ENCODE data around the gene SLC5A9. TPM values are rescaled to one million over a fixed set of nuclear protein-coding genes. Genes with fewer than 3 reads are reported as not detected.
A peak's percentile ranks its signal among the peaks of the same experiment; 100 is the strongest.

Gene SLC5A9
- polyA plus RNA-seq, 1 donor, result 133 TPM

DNA sequence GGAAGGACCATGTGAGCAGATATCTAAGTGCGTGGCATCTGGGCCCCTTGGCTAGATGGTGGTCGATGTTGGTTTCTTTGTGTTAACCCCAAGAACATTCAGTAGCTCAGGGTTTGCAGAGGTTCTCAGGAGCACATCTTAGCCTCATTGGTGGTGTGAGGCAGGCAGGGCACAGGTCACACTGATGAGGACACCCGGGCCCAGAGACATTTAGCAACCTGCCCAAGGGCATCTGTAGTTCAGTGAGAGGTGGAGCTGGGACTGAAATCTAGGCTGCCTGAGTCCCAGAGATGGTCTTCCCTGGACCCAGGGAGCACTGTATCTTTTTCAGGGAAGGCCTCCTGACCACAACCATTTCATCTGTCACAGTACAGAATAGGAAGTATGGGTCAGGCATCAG lies 859 bp upstream of the SLC5A9 start:
- Histone ChIP-seq H3K36me3 (ENCODE audit: control insufficient read depth, insufficient read depth, low read length) (peaks cover 12% of the 10 kb centered on the region), H3K9me3 (ENCODE audit: control insufficient read depth, low read depth, low read length) (no peaks in the 10 kb centered on the region), H3K4me1 (ENCODE audit: control insufficient read depth, insufficient read depth, low read length) (peaks cover 46% of the 10 kb centered on the region), H3K27me3 (ENCODE audit: control insufficient read depth, insufficient read depth, low read length) (no peaks in the 10 kb centered on the region), H3K4me3 (ENCODE audit: low read length) (no peak overlapping the region), H3K27ac (ENCODE audit: low read length) (peak overlapping the region; percentile 93)
- no peak for DNase-seq
- no CpG with 5 or more reads among the region's 3 CpGs for WGBS (ENCODE audit: insufficient coverage, low lambda C conversion rate)

DNA sequence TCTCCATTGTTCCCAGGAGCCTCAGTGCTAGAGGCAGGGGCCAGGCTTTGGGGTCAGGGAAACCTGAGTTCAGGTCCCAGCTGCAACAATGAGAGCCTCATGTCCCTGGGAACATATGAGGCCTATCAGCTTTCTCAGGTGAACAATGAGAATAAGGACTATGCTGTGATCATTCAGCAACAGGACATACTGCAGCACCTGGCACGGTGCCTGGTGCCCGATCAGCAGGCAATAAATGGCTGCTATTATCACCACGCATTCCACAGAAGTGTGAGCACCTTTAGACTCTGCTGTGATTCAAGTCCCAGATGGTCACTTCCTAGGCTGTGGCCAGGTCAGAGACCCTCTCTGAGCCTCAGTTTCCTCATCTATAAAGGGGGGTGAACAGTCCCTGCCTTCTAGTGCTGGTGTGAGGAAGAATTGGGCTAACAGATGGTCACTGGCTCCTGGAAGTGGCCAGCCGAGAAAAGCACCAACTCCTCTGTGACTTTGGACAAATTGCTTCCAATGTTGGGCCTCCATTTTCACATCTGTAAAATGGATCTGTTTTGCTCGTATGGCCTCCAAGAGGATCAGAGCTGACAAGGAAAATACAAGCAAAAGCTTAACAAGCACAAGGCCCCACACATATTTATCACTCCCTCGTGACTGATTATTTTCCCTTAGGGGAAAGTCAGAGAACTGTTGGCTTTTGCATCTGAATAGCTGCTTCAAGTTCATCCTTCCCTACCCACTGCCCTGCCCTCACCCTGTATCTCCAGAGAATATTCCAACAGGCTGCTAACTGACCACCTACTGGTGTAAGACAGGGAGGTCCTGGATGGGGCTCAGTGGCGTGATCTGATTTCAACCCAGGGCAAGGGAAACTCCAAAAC lies 1.1 kb downstream of the SLC5A9 start:
- no peaks in the 10 kb centered on the region for H3K9me3 ChIP-seq (ENCODE audit: control insufficient read depth, low read depth, low read length)
- DNase-seq, result peak; percentile 85 to 91
- H3K4me1 ChIP-seq (ENCODE audit: control insufficient read depth, insufficient read depth, low read length), result peaks cover 49% of the 10 kb centered on the region
- H3K36me3 ChIP-seq (ENCODE audit: control insufficient read depth, insufficient read depth, low read length), result peaks cover 17% of the 10 kb centered on the region
- H3K27ac ChIP-seq (ENCODE audit: low read length), result peak overlapping the region; percentile 93
- no peaks in the 10 kb centered on the region for H3K27me3 ChIP-seq (ENCODE audit: control insufficient read depth, insufficient read depth, low read length)
- no CpG with 5 or more reads among the region's 7 CpGs for WGBS (ENCODE audit: insufficient coverage, low lambda C conversion rate)
- H3K4me3 ChIP-seq (ENCODE audit: low read length), result peak overlapping the region; percentile 45

- no peak for DNase-seq
- Histone ChIP-seq H3K27me3 (ENCODE audit: control insufficient read depth, insufficient read depth, low read length) (no peaks in the 10 kb centered on the region), H3K4me3 (ENCODE audit: low read length) (no peak overlapping the region), H3K9me3 (ENCODE audit: control insufficient read depth, low read depth, low read length) (no peaks in the 10 kb centered on the region), H3K36me3 (ENCODE audit: control insufficient read depth, insufficient read depth, low read length) (peaks cover 29% of the 10 kb centered on the region), H3K27ac (ENCODE audit: low read length) (no peak overlapping the region), H3K4me1 (ENCODE audit: control insufficient read depth, insufficient read depth, low read length) (peaks cover 49% of the 10 kb centered on the region)
- no CpG with 5 or more reads among the region's 6 CpGs for WGBS (ENCODE audit: insufficient coverage, low lambda C conversion rate)
Observed at GRCh38 chr1:48224791-48225190, 2.3 kb downstream of the SLC5A9 start.

GRCh38 chr1:48225579-48225978 lies 3.1 kb downstream of the SLC5A9 start:
- Histone ChIP-seq H3K9me3 (ENCODE audit: control insufficient read depth, low read depth, low read length) (no peaks in the 10 kb centered on the region), H3K27ac (ENCODE audit: low read length) (no peak overlapping the region), H3K27me3 (ENCODE audit: control insufficient read depth, insufficient read depth, low read length) (no peaks in the 10 kb centered on the region), H3K4me3 (ENCODE audit: low read length) (no peak overlapping the region), H3K36me3 (ENCODE audit: control insufficient read depth, insufficient read depth, low read length) (peaks cover 37% of the 10 kb centered on the region), H3K4me1 (ENCODE audit: control insufficient read depth, insufficient read depth, low read length) (peaks cover 49% of the 10 kb centered on the region)
- 100% methylated on average over 2 of the region's 6 CpGs for WGBS (ENCODE audit: insufficient coverage, low lambda C conversion rate)
- no peak for DNase-seq

DNA sequence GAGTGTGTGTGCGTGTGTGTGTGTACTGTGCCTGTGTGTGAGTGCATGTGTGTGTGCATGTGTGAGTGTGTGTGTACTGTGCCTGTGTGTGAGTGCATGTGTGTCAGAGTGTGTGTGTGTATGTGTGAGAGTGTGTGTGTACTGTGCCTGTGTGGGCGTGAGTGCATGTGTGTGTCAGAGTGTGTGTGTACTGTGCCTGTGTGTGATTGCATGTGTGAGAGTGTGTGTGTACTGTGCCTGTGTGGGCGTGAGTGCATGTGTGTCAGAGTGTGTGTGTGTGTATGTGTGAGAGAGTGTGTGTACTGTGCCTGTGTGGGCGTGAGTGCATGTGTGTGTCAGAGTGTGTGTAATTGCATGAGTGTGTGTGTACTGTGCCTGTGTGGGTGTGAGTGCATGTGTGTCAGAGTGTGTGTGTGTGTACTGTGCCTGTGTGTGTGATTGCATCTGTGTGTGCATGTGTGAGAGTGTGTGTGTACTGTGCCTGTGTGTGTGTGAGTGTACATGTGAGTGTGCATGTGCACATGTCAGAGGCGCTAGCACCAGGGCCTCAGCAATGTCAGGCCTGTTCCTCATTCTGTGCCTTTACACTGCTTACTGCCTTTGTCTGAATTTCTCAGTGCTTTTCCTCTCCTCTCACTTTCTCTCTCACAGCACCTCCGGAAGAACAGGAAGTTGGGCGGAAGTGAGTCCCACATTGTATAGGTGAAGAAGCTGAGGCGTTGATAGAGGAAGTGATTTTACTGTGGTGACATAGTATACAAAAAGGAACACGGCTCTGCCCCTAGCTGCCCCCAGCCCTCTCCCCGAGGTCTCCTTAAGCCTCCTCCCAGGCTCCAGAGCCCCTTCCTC lies 4.9 kb downstream of the SLC5A9 start:
- Histone ChIP-seq H3K27ac (ENCODE audit: low read length) (no peak overlapping the region), H3K4me1 (ENCODE audit: control insufficient read depth, insufficient read depth, low read length) (peaks cover 34% of the 10 kb centered on the region), H3K4me3 (ENCODE audit: low read length) (no peak overlapping the region), H3K9me3 (ENCODE audit: control insufficient read depth, low read depth, low read length) (no peaks in the 10 kb centered on the region), H3K36me3 (ENCODE audit: control insufficient read depth, insufficient read depth, low read length) (peaks cover 55% of the 10 kb centered on the region), H3K27me3 (ENCODE audit: control insufficient read depth, insufficient read depth, low read length) (no peaks in the 10 kb centered on the region)
- DNase-seq, result no peak
- 80% methylated on average over 1 of the region's 10 CpGs for WGBS (ENCODE audit: insufficient coverage, low lambda C conversion rate)

GRCh38 chr1:48228156-48228555 lies 5.6 kb downstream of the SLC5A9 start:
- no peak overlapping the region for H3K27ac ChIP-seq (ENCODE audit: low read length)
- no peaks in the 10 kb centered on the region for H3K9me3 ChIP-seq (ENCODE audit: control insufficient read depth, low read depth, low read length)
- H3K4me1 ChIP-seq (ENCODE audit: control insufficient read depth, insufficient read depth, low read length), result peaks cover 32% of the 10 kb centered on the region
- 67% methylated on average over 1 of the region's 5 CpGs for WGBS (ENCODE audit: insufficient coverage, low lambda C conversion rate)
- peaks cover 57% of the 10 kb centered on the region for H3K36me3 ChIP-seq (ENCODE audit: control insufficient read depth, insufficient read depth, low read length)
- no peak for DNase-seq
- H3K4me3 ChIP-seq (ENCODE audit: low read length), result no peak overlapping the region
- no peaks in the 10 kb centered on the region for H3K27me3 ChIP-seq (ENCODE audit: control insufficient read depth, insufficient read depth, low read length)

DNA sequence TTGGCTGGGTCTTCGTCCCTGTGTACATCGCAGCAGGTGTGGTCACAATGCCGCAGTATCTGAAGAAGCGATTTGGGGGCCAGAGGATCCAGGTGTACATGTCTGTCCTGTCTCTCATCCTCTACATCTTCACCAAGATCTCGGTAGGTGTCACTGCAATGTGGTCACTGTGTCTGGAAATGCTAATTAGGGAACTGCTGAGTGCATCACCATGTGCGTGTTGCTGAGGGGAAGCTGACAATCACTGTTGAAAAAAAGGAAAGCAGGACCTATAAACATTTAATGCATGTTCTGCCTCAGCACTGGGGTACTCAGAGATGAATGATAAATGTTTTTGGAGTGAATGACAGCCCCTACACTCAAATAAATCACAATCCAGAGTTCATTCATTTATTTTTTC lies 6.8 kb downstream of the SLC5A9 start:
- no peak overlapping the region for H3K4me3 ChIP-seq (ENCODE audit: low read length)
- peaks cover 20% of the 10 kb centered on the region for H3K4me1 ChIP-seq (ENCODE audit: control insufficient read depth, insufficient read depth, low read length)
- H3K27me3 ChIP-seq (ENCODE audit: control insufficient read depth, insufficient read depth, low read length), result no peaks in the 10 kb centered on the region
- no peak overlapping the region for H3K27ac ChIP-seq (ENCODE audit: low read length)
- no peaks in the 10 kb centered on the region for H3K9me3 ChIP-seq (ENCODE audit: control insufficient read depth, low read depth, low read length)
- WGBS (ENCODE audit: insufficient coverage, low lambda C conversion rate), result no CpG with 5 or more reads among the region's 6 CpGs
- no peak for DNase-seq
- peaks cover 67% of the 10 kb centered on the region for H3K36me3 ChIP-seq (ENCODE audit: control insufficient read depth, insufficient read depth, low read length)

DNA sequence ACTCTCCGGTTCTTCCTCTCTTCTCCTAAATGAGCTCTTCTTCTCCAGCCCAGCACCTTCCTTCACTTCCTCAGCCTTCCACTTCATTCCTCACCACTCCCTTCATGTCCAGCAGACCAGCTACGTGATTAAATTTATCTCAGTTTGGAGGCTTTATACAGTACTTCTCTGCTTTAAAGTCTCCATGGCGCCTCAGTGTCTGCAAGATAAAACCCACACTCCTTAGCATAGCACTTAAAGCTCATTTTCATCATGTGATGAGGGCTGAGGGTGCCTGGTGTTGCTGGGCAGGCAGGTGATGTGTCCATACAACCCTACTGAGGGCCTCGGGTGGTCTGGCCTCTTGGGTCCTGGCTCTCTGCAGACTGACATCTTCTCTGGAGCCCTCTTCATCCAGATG lies 7.7 kb downstream of the SLC5A9 start:
- no peak for DNase-seq
- Histone ChIP-seq H3K9me3 (ENCODE audit: control insufficient read depth, low read depth, low read length) (no peaks in the 10 kb centered on the region), H3K27me3 (ENCODE audit: control insufficient read depth, insufficient read depth, low read length) (no peaks in the 10 kb centered on the region), H3K36me3 (ENCODE audit: control insufficient read depth, insufficient read depth, low read length) (peaks cover 71% of the 10 kb centered on the region), H3K4me1 (ENCODE audit: control insufficient read depth, insufficient read depth, low read length) (peaks cover 11% of the 10 kb centered on the region), H3K27ac (ENCODE audit: low read length) (no peak overlapping the region), H3K4me3 (ENCODE audit: low read length) (no peak overlapping the region)
- WGBS (ENCODE audit: insufficient coverage, low lambda C conversion rate), result no CpG with 5 or more reads among the region's 4 CpGs

GRCh38 chr1:48232722-48233121 lies 10.2 kb downstream of the SLC5A9 start:
- Histone ChIP-seq H3K4me3 (ENCODE audit: low read length) (no peak overlapping the region), H3K27me3 (ENCODE audit: control insufficient read depth, insufficient read depth, low read length) (no peaks in the 10 kb centered on the region), H3K27ac (ENCODE audit: low read length) (no peak overlapping the region), H3K9me3 (ENCODE audit: control insufficient read depth, low read depth, low read length) (no peaks in the 10 kb centered on the region), H3K36me3 (ENCODE audit: control insufficient read depth, insufficient read depth, low read length) (peaks cover 85% of the 10 kb centered on the region), H3K4me1 (ENCODE audit: control insufficient read depth, insufficient read depth, low read length) (no peaks in the 10 kb centered on the region)
- no peak for DNase-seq
- WGBS (ENCODE audit: insufficient coverage, low lambda C conversion rate), result 92% methylated on average over 1 of the region's 1 CpG

GRCh38 chr1:48233666-48234485 lies 11.4 kb downstream of the SLC5A9 start:
- no peak overlapping the region for H3K4me3 ChIP-seq (ENCODE audit: low read length)
- WGBS (ENCODE audit: insufficient coverage, low lambda C conversion rate), result 100% methylated on average over 1 of the region's 12 CpGs
- no peaks in the 10 kb centered on the region for H3K27me3 ChIP-seq (ENCODE audit: control insufficient read depth, insufficient read depth, low read length)
- DNase-seq, result no peak
- H3K9me3 ChIP-seq (ENCODE audit: control insufficient read depth, low read depth, low read length), result no peaks in the 10 kb centered on the region
- H3K27ac ChIP-seq (ENCODE audit: low read length), result no peak overlapping the region
- peaks cover 86% of the 10 kb centered on the region for H3K36me3 ChIP-seq (ENCODE audit: control insufficient read depth, insufficient read depth, low read length)
- H3K4me1 ChIP-seq (ENCODE audit: control insufficient read depth, insufficient read depth, low read length), result no peaks in the 10 kb centered on the region
